ENCODE data around the gene STMN3.

STMN3 gene

DNA sequence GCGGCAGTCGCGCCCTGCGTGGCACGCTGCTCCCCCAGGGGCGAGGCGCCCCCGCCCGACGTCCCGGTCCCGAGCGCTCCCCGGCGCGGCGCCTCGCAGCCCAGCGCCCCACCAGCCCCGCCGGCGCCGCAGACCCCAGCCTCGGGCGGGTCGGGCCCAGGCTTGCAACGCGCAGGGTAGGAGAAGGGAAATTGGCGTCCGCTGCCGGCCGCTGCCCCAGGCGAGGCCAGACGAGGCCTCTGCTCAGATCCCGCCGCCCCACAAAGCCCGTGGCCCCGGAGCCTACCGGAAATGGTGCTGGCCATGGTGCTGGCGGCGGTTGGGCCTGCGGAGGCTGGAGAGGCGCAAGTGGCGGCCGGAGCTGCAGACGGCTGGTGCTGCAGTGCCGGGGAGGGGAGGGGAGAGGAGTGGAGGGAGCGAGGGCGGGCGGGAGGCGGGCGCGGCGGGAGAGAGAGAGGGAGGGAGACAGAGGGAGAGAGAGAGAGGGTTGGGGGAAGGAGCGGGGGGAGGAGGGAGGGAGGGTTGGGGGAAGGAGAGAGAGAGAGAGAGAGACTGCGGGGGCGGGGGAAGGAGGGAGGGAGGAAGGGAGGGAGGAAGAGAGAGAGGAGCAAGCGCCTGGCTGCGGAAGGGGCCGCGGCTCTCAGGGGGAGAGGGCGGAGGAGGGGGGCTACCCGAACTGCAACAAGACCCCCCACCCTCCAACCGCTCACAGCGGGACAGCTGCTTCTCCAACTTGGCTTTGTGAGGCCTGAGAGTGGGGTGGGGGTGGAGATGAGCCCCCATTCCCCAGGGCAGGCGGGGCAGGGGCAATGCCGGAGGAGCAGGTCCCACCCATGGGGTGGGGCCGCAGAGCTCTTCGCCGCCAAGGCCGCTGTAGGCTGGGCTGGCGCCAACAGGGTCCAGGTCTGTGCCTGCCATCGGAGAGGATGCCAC, at the start of gene STMN3:
TSS of gene STMN3 (minus strand) at position 384 of the 933 bp plus-strand sequence. CDS start at position 305, 79 bp downstream.
- DNase-seq: no peak

DNA sequence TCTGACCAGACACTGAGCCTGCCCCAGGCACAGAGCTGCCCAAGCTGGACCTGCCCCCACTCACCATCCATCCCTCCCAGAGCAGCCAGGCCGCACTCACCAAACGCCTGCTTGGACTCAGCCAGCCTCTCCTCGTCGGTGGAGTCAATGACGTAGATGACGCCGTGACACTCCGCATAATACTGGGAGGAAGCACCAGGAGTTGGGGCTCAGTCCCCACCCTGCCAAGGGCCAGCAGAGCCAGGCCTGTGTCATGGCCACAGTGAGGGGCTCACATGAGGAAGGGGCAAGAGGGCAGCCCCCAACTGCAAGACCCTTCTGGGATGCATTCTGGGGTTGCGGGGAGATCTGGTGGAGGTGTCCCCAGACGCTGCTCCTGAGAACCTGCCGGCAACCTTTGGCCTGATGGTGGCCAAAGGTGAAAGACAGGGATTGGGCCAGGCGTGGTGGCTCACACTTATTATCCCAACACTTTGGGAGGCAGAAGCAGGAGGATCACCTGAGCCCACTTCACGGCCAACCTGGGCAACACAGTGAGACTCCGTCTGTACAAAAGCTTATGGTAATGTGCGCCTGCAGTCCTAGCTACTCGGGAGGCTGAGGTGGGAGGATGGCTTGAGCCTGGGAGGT, 48.9 kb upstream of the STMN3 start:
- DNase-seq: no peak

- no peak for DNase-seq
These were observed 48.3 kb upstream of the STMN3 start for GRCh38 chr20:63701329-63702035.

- no peak for DNase-seq
These were observed 47.8 kb upstream of the STMN3 start for GRCh38 chr20:63701051-63701328.

- no peak for DNase-seq
These were observed 47.2 kb upstream of the STMN3 start for GRCh38 chr20:63700199-63701050.

GRCh38 chr20:63699466-63700198, 46.4 kb upstream of the STMN3 start:
- no peak for DNase-seq

DNA sequence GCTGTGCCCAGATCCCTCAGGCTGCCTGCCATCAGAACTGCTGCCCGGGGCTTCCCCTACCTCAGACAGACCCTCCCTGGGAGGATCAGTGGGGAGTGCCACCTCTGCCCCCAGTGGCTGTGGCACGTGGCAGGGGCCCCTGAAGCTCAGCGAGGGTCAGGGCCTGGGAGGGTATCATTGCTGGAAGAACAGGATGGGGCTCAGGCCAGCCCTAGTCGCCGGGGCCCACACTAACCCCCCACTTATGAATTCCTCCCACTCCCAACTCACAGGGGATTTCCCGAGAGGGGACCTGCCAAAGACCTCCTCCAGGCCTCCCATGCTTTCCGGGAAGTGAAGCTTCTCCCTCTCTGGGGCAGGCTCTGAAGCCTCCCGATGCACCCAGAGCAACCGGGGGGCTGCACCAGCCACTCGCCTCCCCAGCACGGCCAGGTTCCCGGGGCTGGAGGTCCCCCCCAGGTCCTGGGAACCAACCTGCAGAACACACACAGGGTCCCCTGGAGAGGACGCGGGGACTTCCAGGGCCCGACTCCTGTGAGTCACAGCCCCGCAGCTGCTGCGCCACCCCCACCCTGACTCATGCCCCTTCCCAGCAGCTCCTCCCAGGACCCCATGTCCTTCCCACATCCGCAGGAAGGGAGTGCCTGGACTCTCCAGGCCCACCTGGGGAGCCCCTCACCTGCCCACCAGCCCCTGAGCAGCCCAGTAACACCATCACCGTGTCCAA, 45.7 kb upstream of the STMN3 start:
- no peak for DNase-seq

DNA sequence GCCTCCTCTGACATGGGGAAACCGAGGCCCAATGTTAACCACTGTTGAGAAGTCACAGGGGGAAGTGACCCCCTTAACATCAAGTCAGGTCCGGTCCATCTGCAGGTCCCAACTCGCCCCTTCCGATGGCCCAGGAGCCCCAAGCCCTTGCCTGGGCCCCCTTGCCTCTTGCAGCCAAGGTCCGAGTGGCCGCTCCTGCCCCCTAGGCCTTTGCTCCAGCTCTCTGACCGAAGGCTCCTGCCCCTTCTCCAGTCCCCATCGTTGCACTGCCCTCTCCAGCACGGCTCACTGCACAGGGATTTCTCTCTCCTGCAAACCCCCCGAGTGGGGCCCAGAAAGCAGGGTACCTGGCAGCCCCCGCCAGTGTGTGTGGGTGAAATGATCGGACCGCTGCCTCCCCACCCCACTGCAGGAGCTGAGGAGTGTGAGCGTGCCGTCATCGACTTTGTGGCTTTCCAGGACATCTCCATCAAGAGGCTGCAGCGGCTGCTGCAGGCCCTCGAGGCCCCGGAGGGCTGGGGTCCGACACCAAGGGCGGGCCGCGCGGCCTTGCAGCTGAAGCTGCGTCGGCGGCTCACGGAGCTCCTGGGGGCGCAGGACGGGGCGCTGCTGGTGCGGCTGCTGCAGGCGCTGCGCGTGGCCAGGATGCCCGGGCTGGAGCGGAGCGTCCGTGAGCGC, 44.8 kb upstream of the STMN3 start:
- DNase-seq: no peak

GRCh38 chr20:63697357-63697867, 44.2 kb upstream of the STMN3 start:
- DNase-seq: no peak

- DNase-seq: no peak
These were observed 43.6 kb upstream of the STMN3 start, which contains the start of gene TNFRSF6B for GRCh38 chr20:63696628-63697356. TNFRSF6B (plus strand) TSS chr20:63696652; CDS start chr20:63696768, 116 bp downstream.

- no peak for DNase-seq
These were observed 43.0 kb upstream of the STMN3 start for GRCh38 chr20:63696306-63696627.

DNA sequence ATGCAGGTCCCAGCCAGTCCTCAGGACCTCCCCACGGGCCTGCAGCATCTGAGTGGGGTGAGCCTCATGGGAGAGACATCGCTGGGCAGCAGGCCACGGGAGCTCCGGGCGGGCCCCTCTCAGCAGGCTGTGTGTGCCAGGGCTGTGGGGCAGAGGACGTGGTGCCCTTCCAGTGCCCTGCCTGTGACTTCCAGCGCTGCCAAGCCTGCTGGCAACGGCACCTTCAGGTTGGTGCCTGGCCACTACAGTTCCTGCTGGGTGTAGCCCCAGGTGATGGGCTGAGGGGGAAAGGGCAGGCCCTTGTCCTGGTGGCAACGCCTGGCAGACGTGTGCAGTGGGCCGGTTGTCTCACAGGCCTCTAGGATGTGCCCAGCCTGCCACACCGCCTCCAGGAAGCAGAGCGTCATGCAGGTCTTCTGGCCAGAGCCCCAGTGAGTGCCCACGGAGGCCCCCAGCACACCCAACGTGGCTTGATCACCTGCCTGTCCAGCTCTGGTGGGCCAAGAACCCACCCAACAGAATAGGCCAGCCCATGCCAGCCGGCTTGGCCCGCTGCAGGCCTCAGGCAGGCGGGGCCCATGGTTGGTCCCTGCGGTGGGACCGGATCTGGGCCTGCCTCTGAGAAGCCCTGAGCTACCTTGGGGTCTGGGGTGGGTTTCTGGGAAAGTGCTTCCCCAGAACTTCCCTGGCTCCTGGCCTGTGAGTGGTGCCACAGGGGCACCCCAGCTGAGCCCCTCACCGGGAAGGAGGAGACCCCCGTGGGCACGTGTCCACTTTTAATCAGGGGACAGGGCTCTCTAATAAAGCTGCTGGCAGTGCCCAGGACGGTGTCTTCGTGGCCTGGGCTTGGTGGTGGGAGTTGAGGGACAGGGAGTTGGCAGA, 42.4 kb upstream of the STMN3 start:
- DNase-seq: no peak

GRCh38 chr20:63694584-63695423, 41.6 kb upstream of the STMN3 start:
- no peak for DNase-seq

DNA sequence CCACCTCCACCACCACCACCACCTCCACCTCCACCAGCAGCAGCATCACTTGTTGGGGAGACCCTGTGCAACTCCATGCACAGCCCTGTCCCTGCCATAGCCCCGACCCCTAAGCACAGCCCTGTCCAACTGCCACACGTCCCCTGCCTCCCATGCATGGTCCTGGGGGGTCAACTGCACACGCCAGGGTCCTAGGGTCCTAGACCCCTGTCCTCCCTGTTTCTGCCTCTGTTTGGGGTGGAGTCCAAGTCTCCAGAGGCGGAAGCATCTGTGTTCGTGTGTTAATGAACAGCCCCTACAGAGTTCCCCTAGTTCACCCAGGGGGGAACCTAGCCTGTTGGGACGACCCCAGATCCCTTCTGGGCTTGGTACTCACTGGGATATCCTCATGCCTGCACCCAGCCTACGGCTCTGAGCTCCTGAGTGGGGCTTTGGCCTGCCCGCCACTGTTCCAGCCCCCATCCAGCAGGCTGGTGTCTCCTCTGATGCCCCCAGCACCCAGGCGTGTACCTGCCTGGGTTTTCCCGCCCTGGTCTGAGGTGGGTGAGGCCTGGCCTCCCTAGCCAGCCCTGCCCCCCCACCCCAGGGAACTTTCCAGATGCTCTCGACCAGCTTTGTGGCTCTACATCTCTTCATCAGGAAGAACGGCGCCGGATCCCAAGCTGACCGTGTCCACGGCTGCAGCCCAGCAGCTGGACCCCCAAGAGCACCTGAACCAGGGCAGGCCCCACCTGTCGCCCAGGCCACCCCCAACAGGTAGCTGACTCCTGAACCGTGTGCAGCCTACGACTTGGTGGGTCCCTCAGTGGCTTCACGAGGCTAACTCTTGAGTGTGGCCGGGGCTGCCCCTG, 40.7 kb upstream of the STMN3 start:
- no peak for DNase-seq

DNA sequence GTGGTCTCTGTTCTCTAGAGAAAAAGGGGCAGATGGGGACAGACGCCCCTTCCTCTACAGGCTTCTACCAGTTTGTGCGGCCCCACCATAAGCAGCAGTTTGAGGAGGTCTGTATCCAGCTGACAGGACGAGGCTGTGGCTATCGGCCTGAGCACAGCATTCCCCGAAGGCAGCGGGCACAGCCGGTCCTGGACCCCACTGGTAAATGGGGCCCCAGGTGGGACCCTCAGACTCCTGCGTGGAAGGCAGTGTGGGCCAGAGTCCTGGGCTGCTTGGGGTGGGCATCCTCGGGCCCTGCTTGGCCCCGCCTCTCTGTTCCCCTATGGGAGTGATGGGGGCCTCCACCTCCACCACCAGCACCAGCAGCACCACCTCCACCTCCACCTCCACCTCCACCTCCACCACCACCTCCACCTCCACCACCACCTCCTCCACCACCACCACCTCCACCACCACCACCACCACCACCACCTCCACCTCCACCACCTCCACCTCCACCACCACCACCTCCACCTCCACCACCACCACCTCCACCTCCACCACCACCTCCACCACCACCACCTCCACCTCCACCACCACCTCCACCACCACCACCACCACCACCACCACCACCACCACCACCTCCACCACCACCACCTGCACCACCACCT, 40.0 kb upstream of the STMN3 start:
- no peak for DNase-seq

- no peak for DNase-seq
These were observed 39.3 kb upstream of the STMN3 start for GRCh38 chr20:63692436-63693082.

All from SIG-M5 (cell line).